ENCODE measurements around the gene RABEP2. TPM values are rescaled to one million over a fixed set of nuclear protein-coding genes. Genes with fewer than 3 reads are reported as not detected.
A peak's percentile ranks its signal among the peaks of the same experiment; 100 is the strongest.

Gene RABEP2
- total and polyA plus RNA-seq, 9 of the 15 experiments (the other 6 are each of a cell fraction or from before 2014, with no cell fraction given), result 0.15 to 13.4 (median 3.5) TPM

DNA sequence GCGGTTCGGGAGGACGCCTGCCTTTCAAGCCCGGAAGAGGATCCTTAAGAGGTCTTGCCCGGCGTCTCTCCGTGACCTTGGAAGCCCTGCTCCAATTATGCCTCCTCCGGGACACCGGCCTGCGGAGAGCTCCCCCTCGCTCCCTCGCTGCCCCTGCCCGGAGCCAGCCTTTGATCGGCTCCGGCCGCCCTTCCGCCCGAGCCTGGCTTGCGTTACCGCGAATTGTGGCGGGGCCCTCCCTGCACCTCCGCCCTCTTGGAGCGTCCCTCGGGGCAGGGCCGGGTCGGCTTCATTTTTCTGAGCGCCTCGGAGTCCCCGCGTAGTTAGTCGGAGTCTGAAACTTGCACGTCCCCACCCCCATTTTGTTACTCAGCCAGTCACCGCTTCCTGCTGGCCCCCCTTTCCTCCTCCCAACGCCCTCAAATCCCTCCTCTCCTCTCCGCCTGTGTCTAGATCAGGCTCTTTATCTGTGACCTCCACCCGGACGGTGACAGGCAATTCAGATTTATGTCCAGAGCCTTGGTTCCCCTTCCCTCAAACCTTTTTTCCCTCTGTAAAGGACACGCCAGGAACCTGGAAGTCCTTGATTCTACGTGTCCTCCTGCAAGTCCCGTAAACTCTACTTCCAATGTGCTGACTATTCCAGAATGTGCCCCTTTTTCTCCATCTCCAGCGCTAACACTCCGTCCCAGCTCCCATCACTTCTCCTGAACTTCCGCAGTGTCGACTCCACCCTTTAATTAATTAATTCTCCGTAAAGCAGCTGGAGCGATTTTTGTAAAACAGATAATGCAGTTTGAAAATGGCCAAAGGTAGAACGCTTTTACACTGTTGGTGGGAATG, 569 bp upstream of the RABEP2 start (continued):
- TF ChIP-seq, protein P1, sequence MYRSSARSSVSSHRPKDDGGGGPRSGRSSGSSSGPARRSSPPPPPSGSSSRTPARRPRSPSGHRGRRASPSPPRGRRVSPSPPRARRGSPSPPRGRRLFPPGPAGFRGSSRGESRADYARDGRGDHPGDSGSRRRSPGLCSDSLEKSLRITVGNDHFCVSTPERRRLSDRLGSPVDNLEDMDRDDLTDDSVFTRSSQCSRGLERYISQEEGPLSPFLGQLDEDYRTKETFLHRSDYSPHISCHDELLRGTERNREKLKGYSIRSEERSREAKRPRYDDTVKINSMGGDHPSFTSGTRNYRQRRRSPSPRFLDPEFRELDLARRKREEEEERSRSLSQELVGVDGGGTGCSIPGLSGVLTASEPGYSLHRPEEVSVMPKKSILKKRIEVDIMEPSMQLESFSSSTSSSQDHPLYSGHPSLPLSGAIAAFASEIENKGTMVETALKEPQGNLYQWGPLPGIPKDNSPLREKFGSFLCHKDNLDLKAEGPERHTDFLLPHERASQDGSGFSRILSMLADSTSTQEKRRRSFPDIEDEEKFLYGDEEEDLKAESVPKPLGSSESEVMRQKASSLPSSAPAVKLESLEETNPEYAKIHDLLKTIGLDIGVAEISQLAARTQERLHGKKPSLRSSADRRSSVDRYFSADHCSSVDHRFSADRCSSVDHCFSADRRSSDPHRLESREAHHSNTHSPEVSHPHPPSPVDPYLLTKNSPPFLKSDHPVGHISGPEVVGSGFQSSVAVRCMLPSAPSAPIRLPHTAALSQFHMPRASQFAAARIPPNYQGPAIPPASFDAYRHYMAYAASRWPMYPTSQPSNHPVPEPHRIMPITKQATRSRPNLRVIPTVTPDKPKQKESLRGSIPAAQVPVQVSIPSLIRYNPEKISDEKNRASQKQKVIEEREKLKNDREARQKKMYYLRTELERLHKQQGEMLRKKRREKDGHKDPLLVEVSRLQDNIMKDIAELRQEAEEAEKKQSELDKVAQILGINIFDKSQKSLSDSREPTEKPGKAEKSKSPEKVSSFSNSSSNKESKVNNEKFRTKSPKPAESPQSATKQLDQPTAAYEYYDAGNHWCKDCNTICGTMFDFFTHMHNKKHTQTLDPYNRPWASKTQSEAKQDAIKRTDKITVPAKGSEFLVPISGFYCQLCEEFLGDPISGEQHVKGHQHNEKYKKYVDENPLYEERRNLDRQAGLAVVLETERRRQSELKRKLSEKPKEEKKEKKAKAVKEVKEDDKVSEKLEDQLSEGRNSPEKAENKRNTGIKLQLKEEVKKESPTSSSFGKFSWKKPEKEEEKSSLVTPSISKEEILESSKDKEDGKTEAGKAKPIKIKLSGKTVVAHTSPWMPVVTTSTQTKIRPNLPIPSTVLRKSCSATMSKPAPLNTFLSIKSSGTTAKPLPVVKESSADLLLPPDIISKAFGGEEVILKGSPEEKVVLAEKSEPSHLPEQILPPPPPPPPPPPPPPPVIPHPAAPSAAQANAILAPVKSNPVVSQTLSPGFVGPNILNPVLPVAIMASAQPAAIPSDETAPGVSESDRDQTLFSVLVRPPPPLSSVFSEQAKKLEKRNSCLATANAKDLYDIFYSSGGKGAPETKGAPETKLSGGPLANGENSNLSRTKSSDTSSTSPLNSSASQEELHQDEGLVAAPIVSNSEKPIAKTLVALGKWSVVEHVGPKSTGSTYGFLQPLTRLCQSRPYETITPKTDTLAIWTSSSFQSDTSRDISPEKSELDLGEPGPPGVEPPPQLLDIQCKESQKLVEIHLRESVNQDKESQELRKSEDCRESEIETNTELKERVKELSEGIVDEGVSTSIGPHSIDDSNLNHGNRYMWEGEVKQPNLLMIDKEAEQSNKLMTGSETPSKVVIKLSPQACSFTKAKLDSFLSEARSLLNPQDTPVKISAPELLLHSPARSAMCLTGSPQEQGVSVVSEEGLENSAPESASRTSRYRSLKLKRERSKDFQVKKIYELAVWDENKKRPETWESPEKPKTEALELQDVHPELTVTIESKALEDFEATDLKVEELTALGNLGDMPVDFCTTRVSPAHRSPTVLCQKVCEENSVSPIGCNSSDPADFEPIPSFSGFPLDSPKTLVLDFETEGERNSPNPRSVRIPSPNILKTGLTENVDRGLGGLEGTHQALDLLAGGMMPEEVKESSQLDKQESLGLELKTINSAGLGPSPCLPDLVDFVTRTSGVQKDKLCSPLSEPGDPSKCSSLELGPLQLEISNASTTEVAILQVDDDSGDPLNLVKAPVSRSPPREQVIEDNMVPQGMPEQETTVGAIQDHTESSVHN (IDR thresholded peaks at IDR 0.05; ENCODE audit: borderline replicate concordance in 1 of 2, low read depth in 1 of 2), result peak in 1 of 2 experiments; percentile 61; a peak in 1 of 4 replicates
- TF ChIP-seq, protein P2, sequence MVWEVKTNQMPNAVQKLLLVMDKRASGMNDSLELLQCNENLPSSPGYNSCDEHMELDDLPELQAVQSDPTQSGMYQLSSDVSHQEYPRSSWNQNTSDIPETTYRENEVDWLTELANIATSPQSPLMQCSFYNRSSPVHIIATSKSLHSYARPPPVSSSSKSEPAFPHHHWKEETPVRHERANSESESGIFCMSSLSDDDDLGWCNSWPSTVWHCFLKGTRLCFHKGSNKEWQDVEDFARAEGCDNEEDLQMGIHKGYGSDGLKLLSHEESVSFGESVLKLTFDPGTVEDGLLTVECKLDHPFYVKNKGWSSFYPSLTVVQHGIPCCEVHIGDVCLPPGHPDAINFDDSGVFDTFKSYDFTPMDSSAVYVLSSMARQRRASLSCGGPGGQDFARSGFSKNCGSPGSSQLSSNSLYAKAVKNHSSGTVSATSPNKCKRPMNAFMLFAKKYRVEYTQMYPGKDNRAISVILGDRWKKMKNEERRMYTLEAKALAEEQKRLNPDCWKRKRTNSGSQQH (CRISPR knock-in tag; IDR thresholded peaks at IDR 0.05), result no peak
- no peak for TF ChIP-seq SREBF2 (CRISPR knock-in tag; IDR thresholded peaks at IDR 0.05)
- 0 out of 2 replicates have a peak, but pooled peaks have one; percentile 37 for TF ChIP-seq ZNF174 (CRISPR knock-in tag; IDR thresholded peaks at IDR 0.05)
- peak; percentile 96 for TF ChIP-seq SMARCE1 (IDR thresholded peaks at IDR 0.05)
- TF ChIP-seq SP2 (IDR thresholded peaks at IDR 0.05; ENCODE audit: extremely low read depth, low read depth, low read length, poor library complexity, severe bottlenecking), result no peak
- TF ChIP-seq, protein P3, sequence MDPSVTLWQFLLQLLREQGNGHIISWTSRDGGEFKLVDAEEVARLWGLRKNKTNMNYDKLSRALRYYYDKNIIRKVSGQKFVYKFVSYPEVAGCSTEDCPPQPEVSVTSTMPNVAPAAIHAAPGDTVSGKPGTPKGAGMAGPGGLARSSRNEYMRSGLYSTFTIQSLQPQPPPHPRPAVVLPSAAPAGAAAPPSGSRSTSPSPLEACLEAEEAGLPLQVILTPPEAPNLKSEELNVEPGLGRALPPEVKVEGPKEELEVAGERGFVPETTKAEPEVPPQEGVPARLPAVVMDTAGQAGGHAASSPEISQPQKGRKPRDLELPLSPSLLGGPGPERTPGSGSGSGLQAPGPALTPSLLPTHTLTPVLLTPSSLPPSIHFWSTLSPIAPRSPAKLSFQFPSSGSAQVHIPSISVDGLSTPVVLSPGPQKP (CRISPR knock-in tag; IDR thresholded peaks at IDR 0.05), result no peak
- TF ChIP-seq PTBP1 (IDR thresholded peaks at IDR 0.05; ENCODE audit: low read depth, low read length), result no peak
- TF ChIP-seq RBBP5 (IDR thresholded peaks at IDR 0.05; ENCODE audit: borderline replicate concordance, insufficient read depth, low read length, poor library complexity, severe bottlenecking), result peak; percentile 67
- no peak for TF ChIP-seq TSC22D4 (tag; IDR thresholded peaks at IDR 0.05)
- TF ChIP-seq SRSF9 (IDR thresholded peaks at IDR 0.05; ENCODE audit: borderline replicate concordance, low read depth, low read length), result no peak
- TF ChIP-seq CHD4 (IDR thresholded peaks at IDR 0.05; ENCODE audit: insufficient read depth, insufficient replicate concordance, low read depth, low read length, poor library complexity, severe bottlenecking), result no peak
